Measurements from ENCODE around the gene LIMS1. TPM values are rescaled to one million over a fixed set of nuclear protein-coding genes. Genes with fewer than 3 reads are reported as not detected.
"Not testable (repeated sequence)": the region's sequence is repeated elsewhere in the genome, so short reads cannot be mapped to it uniquely, and the experiment has no call there.

LIMS1 gene
- total RNA-seq, 1 donor from 2014 or later: 491 TPM

GRCh38 chr2:108701806-108702205, 167.5 kb downstream of the LIMS1 start:
- no peak for DNase-seq (ENCODE audit: extremely low read depth, low read depth, low spot score)

GRCh38 chr2:108704871-108705270, 170.6 kb downstream of the LIMS1 start:
- no peak for DNase-seq (ENCODE audit: extremely low read depth, low read depth, low spot score)

GRCh38 chr2:108707300-108707699, 173.0 kb downstream of the LIMS1 start:
- no peak for DNase-seq (ENCODE audit: extremely low read depth, low read depth, low spot score)

GRCh38 chr2:108716971-108717370, 182.7 kb downstream of the LIMS1 start:
- not testable (repeated sequence) for DNase-seq (ENCODE audit: extremely low read depth, low read depth, low spot score)

GRCh38 chr2:108719149-108720044, 185.1 kb downstream of the LIMS1 start, which contains the start of gene RANBP2:
Gene RANBP2 (plus strand): TSS chr2:108719482. CDS start chr2:108719607, 125 bp downstream.
- DNase-seq (ENCODE audit: extremely low read depth, low read depth, low spot score): peak; percentile 84

- DNase-seq (ENCODE audit: extremely low read depth, low read depth, low spot score): not testable (repeated sequence)
Observed at GRCh38 chr2:108726048-108726447, 191.8 kb downstream of the LIMS1 start.

GRCh38 chr2:108734656-108735055, 200.4 kb downstream of the LIMS1 start:
- DNase-seq (ENCODE audit: extremely low read depth, low read depth, low spot score): not testable (repeated sequence)

Other genes with a start within 250 kb of the LIMS1 start
- not detected in 2 replicates for gene SULT1C2, start 245.6 kb upstream of the LIMS1 start, total RNA-seq
- 13.7 and 20.2 TPM in 2 replicates for gene SULT1C4, start 156.5 kb upstream of the LIMS1 start, total RNA-seq
- gene GCC2, start 85.3 kb upstream of the LIMS1 start, total RNA-seq: 11.8 and 21.9 TPM in 2 replicates
- 52.9 and 63.4 TPM in 2 replicates for gene RANBP2, start 185.0 kb downstream of the LIMS1 start, total RNA-seq

Measured in glomerular endothelial cell (primary cell).